Muscle layer of duodenum (tissue), 2 donors: Measurements from ENCODE around the gene MAN1B1.
A peak's percentile ranks its signal among the peaks of the same experiment; 100 is the strongest.

Experiments
- H3K27ac ChIP-seq: one replicate; pipeline ENCODE4 v1.7.0; 2013; ENCODE audit warnings: mild to moderate bottlenecking, low read length
- H3K27me3 ChIP-seq: one replicate; pipeline ENCODE4 v1.7.0; 2013; ENCODE audit warnings: low read depth, mild to moderate bottlenecking, control low read depth, low read length
- H3K36me3 ChIP-seq, 2 donors: one replicate each; pipeline ENCODE4 v1.7.0; 2013; ENCODE audit warnings: low read length in 2 of 2, control low read depth in 1 of 2, mild to moderate bottlenecking in 1 of 2; ENCODE audit not compliant: insufficient read depth in 2 of 2, control insufficient read depth in 1 of 2
- H3K4me1 ChIP-seq, 2 donors: one replicate each; pipeline ENCODE4 v1.7.0; 2013; ENCODE audit warnings: low read length in 2 of 2, mild to moderate bottlenecking in 2 of 2, control low read depth in 1 of 2, moderate library complexity in 1 of 2; ENCODE audit not compliant: insufficient read depth in 2 of 2, control insufficient read depth in 1 of 2
- H3K4me3 ChIP-seq, 2 donors: one replicate each; pipeline ENCODE4 v1.7.0; 2013; ENCODE audit warnings: low read length in 2 of 2, low read depth in 1 of 2, mild to moderate bottlenecking in 1 of 2
- H3K9me3 ChIP-seq, 2 donors: one replicate each; pipeline ENCODE4 v1.7.0; 2013; ENCODE audit warnings: low read length in 2 of 2, control low read depth in 1 of 2, mild to moderate bottlenecking in 1 of 2; ENCODE audit not compliant: control insufficient read depth in 1 of 2
- donor health status: healthy.

The MAN1B1 gene

GRCh38 chr9:137082222-137082924 is 4.4 kb upstream of the MAN1B1 start:
- Histone ChIP-seq H3K4me1 (peaks cover under 1 to 25% of the 10 kb centered on the region in 2 donors), H3K4me3 (no peak overlapping the region), H3K27ac (no peak overlapping the region), H3K27me3 (no peaks in the 10 kb centered on the region), H3K36me3 (peaks cover 7 to 17% of the 10 kb centered on the region in 2 donors), H3K9me3 (no peaks in the 10 kb centered on the region)

- Histone ChIP-seq H3K4me1 (peaks cover 4 to 27% of the 10 kb centered on the region in 2 donors), H3K36me3 (peaks cover 7 to 17% of the 10 kb centered on the region in 2 donors), H3K27ac (peak overlapping the region; percentile 20), H3K27me3 (no peaks in the 10 kb centered on the region), H3K9me3 (no peaks in the 10 kb centered on the region), H3K4me3 (no peak overlapping the region)
These were observed 3.9 kb upstream of the MAN1B1 start for GRCh38 chr9:137082925-137083290.

- Histone ChIP-seq H3K4me3 (no peak overlapping the region), H3K27ac (peak overlapping the region; percentile 60), H3K9me3 (no peaks in the 10 kb centered on the region), H3K36me3 (peaks cover 7 to 17% of the 10 kb centered on the region in 2 donors), H3K4me1 (peaks cover 4 to 22% of the 10 kb centered on the region in 2 donors), H3K27me3 (no peaks in the 10 kb centered on the region)
These were observed 3.3 kb upstream of the MAN1B1 start for GRCh38 chr9:137083394-137084004.

GRCh38 chr9:137084526-137084925 is 2.3 kb upstream of the MAN1B1 start:
- peaks cover 4 to 15% of the 10 kb centered on the region in 2 donors for H3K4me1 ChIP-seq

GRCh38 chr9:137085920-137086530 is 760 bp upstream of the MAN1B1 start:
- no peaks in the 10 kb centered on the region for H3K9me3 ChIP-seq
- H3K27ac ChIP-seq, result peak overlapping the region; percentile 67
- H3K4me3 ChIP-seq, result peak overlapping the region; percentile 78 to 90
- peaks cover 4 to 15% of the 10 kb centered on the region in 2 donors for H3K4me1 ChIP-seq
- H3K36me3 ChIP-seq, result peaks cover 7 to 25% of the 10 kb centered on the region in 2 donors
- H3K27me3 ChIP-seq, result no peaks in the 10 kb centered on the region

More at GRCh38 chr9:137084526-137084925, 2.3 kb upstream of the MAN1B1 start:
- no peaks in the 10 kb centered on the region for H3K9me3 ChIP-seq
- H3K27ac ChIP-seq, result no peak overlapping the region
- peaks cover 7 to 25% of the 10 kb centered on the region in 2 donors for H3K36me3 ChIP-seq
- no peak overlapping the region for H3K4me3 ChIP-seq
- no peaks in the 10 kb centered on the region for H3K27me3 ChIP-seq

- H3K4me3 ChIP-seq, result peak overlapping the region; percentile 78 to 90
- H3K9me3 ChIP-seq, result no peaks in the 10 kb centered on the region
- H3K27ac ChIP-seq, result peak overlapping the region; percentile 51
- peaks cover 4 to 15% of the 10 kb centered on the region in 2 donors for H3K4me1 ChIP-seq
- H3K36me3 ChIP-seq, result peaks cover 0 to 25% of the 10 kb centered on the region in 2 donors
- H3K27me3 ChIP-seq, result no peaks in the 10 kb centered on the region
These were observed 682 bp downstream of the MAN1B1 start for GRCh38 chr9:137087409-137087925.

GRCh38 chr9:137088121-137088520 is 1.3 kb downstream of the MAN1B1 start:
- H3K4me3 ChIP-seq, result peak overlapping the region in 1 of 2 donors; percentile 90
- no peak overlapping the region for H3K27ac ChIP-seq
- peaks cover 4 to 28% of the 10 kb centered on the region in 2 donors for H3K36me3 ChIP-seq
- H3K27me3 ChIP-seq, result no peaks in the 10 kb centered on the region
- no peaks in the 10 kb centered on the region for H3K9me3 ChIP-seq
- H3K4me1 ChIP-seq, result peaks cover 4 to 15% of the 10 kb centered on the region in 2 donors

- Histone ChIP-seq H3K27ac (no peak overlapping the region), H3K4me1 (peaks cover 4 to 15% of the 10 kb centered on the region in 2 donors), H3K4me3 (no peak overlapping the region), H3K9me3 (no peaks in the 10 kb centered on the region), H3K36me3 (peaks cover 4 to 28% of the 10 kb centered on the region in 2 donors), H3K27me3 (no peaks in the 10 kb centered on the region)
These were observed 2.6 kb downstream of the MAN1B1 start for GRCh38 chr9:137089232-137089947.

- Histone ChIP-seq H3K36me3 (peaks cover 36 to 67% of the 10 kb centered on the region in 2 donors), H3K4me3 (no peak overlapping the region)
These were observed 9.1 kb downstream of the MAN1B1 start for GRCh38 chr9:137095664-137096517.

GRCh38 chr9:137096785-137097546 is 10.2 kb downstream of the MAN1B1 start:
- H3K4me1 ChIP-seq, result no peaks in the 10 kb centered on the region
- peaks cover 45 to 75% of the 10 kb centered on the region in 2 donors for H3K36me3 ChIP-seq
- no peaks in the 10 kb centered on the region for H3K27me3 ChIP-seq
- H3K27ac ChIP-seq, result no peak overlapping the region
- no peak overlapping the region for H3K4me3 ChIP-seq
- no peaks in the 10 kb centered on the region for H3K9me3 ChIP-seq

More at GRCh38 chr9:137095664-137096517, 9.1 kb downstream of the MAN1B1 start:
- Histone ChIP-seq H3K27me3 (no peaks in the 10 kb centered on the region), H3K27ac (peak overlapping the region; percentile 51), H3K9me3 (no peaks in the 10 kb centered on the region), H3K4me1 (no peaks in the 10 kb centered on the region)
